T1000 (cell line): Measurements from ENCODE around the gene PBRM1.

ENCODE experiments used
- DNase-seq: peaks from one replicate; lab custom pipeline; 2025; ENCODE audit warnings: mixed read lengths; lab: John Stamatoyannopoulos, UW

Gene PBRM1

GRCh38 chr3:52574056-52574965 lies 111.4 kb downstream of the PBRM1 start:
- no peak for DNase-seq

DNA sequence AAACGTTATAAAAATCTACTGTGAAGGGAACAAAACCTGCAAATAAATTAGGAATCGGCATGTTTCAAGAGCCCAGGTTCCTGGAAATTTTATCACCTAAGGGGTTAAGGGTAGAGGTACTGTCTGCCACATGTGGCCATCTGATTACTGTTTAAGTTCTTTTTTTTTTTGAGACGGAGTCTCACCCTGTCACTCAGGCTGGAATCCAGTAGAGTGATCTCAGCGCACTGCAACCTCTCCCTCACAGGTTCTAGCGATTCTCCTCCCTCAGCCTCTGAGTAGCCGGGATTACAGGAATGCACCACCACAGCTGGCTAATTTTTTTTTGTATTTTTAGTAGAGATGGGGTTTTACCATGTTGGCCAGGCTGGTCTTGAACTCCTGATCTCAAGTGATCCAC lies 113.5 kb downstream of the PBRM1 start:
- DNase-seq, result no peak

DNA sequence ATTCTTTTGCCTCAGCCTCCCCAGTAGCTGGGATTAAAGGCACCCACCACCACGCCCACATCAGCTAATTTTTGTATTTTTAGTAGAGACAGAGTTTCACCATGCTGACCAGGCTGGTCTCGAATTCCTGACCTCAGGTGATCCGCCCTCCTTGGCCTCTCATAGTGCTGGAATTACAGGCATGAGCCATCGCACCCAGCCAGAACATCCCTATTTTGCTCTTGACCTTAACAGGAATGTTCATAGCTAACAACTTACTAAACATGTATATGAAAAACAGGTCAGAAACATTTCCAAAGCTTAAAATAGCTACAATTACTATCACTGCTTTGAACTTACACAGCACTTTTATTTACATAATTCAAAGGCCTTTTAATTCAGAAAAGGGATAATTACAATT lies 115.6 kb downstream of the PBRM1 start:
- no peak for DNase-seq

DNA sequence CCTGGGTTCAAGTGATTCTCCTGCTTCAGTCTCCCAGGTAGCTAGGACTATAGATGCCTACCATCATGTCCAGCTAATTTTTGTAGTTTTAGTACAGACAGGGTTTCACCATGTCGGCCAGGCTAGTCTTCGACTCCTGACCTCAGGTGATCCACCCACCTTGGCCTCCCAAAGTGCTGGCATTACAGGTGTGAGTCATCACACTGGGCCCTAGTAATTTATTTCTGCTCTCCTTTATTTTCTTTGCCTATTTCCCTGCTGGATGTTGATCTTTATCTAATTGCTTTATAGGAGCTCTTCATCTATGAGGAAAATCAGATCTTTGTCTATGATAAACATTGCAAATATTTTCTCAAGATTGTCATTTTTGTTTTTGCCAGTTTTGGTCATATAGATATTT lies 117.6 kb downstream of the PBRM1 start:
- DNase-seq, result no peak

DNA sequence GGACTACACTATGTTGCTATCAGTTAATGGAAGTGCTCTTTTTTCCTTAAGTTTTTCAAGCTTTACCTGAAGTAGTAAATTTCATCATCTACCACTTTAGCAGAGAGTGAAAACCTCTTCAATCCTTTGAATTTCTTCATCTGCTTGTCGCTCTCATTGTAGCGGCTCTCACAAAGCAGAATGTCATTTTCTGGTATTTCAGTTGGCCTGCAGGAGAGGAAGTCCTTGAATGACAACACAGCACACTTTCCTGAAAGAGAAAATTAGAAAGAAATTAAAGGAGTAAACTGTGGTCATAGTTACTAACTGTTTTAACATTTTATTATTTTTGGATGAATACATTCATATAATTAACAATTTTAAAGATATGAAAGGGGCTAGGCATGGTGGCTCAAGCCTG lies 121.7 kb downstream of the PBRM1 start:
- DNase-seq, result no peak

DNA sequence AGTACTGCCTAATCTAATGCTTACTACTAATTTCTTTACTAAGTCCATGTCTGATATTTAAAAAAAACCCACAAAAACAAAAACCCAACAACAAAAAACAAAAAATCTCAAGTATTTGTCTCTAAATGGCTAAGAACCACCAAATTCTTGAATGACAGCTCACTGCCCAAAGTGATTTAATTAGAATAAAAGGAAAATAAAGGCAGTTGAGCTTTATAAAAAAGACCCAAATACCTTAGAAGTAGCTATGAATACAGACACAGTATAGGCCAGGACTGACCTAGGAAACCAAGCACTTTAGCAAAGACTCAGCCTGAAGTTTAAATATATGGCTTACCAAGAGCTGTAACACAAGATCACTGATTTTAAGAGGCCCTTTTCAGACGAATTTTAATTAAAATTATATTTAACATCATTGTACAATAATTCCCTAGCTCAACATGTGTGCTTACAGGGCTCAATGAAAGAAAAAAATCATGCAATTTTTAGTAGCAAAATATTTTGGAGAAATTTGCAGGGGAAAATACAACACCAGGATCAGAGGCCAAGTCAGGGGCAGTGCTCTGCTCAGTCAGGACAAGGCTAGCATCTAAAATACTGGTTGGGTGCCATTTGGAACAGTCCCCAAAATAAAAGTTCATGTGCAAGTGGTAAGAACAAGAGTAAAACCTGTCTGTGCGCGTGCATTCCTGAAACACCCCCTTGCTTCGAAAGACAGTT lies 124.5 kb downstream of the PBRM1 start:
- DNase-seq, result no peak

GRCh38 chr3:52558436-52558835 lies 127.3 kb downstream of the PBRM1 start:
- no peak for DNase-seq

- no peak for DNase-seq
Observed at GRCh38 chr3:52557011-52557960, 128.4 kb downstream of the PBRM1 start.

GRCh38 chr3:52555056-52555455 lies 130.7 kb downstream of the PBRM1 start:
- no peak for DNase-seq

DNA sequence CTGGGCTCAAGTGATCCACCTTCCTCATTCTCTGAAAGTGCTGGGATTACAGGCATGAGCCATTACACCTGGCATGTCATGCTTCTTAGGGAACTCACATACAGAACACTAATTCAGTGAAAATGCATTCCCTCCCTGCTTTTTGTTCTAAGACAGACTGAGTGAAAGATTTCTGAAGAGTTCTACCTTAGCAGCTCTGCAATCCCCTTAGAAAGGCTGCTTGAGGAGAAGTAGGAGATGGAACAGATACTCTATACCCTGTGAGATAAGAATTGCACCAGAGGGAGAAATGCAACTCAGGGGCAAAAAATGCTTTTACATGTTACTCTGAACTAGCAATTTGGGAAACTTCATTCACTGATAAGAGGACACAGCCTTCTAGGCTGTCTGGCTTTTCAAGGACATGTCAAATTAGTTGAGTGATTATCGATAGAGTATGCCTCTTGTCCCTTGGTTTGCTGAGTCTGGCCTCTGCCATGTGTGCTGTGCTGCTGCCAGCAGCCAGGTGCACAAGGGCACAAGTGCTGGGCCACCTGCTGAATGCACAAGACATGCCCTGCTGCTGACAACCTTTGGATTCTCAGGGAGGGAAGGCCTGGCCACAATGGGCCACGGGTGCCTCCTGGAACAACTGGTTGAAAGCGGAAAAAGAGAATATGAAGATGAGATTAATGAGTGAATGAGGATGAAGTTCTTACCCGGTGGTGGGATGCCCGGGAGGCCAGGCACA lies 131.5 kb downstream of the PBRM1 start:
- DNase-seq, result no peak

DNA sequence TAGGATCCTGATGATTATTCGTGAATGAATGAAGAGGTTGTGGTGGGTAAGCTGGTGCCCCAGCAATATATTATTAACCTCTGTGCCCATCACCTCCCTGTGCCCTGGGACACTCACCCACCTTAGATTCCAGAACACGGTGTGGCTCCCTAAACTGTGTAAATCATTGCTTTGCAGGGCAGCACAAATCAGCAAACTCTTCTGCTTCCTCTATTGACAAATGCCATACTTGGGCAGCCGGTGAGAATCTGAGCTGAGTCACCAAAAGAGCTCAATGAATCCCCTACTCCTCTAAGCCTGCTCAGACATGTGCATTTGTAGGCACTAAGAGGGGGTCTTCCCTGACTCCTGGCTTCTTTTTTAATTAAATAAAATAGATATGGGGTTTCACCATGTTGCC lies 133.6 kb downstream of the PBRM1 start:
- no peak for DNase-seq

DNA sequence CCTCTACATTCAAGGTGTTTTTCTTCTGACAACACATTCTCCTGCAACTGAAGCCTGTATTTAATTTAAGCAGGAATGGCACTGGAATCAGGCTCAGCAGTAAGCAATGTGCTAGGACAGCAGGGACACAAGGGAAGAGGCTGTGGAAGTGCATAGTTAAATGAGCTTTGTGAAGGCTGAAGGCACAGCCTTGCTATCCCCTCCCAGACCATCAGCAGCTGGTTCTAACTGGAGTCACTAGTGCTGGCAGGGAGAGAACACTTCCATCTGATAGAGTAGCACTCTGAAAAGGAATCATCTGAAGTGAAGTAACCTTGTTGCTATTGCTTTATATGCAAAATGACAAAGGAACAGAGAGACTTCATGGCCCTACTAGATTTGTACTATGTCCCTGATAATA lies 134.6 kb downstream of the PBRM1 start:
- DNase-seq, result no peak

DNA sequence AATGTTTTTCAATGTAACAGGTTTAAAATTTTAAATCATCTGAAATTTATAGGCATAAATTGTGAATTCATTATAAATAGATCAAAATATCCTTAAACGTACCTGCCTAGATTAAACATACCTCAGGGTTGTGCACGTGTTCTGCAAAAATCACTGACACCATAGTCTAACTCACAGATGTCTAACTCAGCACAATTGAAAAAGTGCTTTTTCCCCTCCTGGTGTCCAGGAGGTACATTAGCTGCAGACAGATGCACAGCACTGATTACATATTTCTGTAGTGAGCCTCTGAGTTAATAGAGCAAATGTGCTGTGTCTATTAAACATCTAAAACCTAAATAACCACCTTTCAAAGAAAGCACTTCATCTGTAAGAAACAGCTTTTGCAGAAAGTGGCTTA lies 138.6 kb downstream of the PBRM1 start:
- no peak for DNase-seq

- no peak for DNase-seq
Observed at GRCh38 chr3:52546111-52546901, 139.4 kb downstream of the PBRM1 start.

DNA sequence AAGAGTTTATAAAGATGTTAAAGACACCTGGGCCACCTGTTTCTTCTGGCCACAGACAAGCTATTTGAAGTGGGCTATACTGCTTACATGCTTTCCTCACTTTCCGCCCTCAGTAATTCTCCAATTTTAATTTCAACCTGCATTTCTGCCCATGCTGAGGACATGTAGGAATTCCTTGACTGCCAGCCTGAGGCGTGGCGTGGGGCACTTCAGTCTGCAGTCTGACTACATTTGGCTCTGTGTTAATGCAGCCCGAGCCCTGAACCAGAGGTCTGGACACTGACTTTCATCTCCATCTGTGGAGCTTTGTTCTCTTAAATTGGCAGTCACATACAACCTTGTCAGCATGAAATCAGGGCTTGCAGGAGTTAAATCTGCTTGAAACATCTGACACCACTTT lies 140.8 kb downstream of the PBRM1 start:
- DNase-seq, result no peak

GRCh38 chr3:52541050-52541449 lies 144.7 kb downstream of the PBRM1 start:
- no peak for DNase-seq

DNA sequence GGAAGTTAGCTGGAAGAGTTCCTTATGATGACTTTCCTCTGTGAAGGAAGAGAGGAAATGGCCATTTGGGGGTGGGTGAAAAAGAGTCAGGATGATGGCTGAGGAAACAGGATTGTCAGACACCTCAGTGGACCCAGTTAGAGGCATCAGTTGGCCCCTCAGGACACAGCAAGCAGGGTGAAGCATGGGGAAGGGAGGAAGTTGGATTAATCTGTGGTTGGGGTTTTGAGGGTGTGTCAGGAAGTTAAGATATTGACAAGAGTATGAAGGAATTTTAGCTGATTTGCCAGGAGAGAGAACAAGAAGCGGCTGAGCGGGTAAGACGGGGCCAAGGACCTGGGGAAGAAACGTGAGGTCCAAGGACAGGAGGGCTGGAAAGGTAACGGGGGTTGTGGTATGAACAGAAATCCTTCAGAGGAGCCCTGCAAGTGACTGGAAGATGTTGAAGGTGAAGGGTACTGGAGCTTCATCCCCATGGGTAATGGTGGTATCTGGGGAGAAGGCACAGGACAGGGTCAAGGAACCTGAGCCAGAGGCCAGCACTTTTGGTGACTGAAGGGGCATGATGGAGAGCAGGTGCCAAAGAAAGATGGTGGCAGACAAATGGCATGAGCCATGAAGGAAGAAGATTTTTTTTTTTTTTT lies 146.6 kb downstream of the PBRM1 start:
- no peak for DNase-seq

GRCh38 chr3:52537726-52538421 lies 147.8 kb downstream of the PBRM1 start:
- DNase-seq, result no peak

- DNase-seq, result no peak
Observed at GRCh38 chr3:52537165-52537620, 148.5 kb downstream of the PBRM1 start.
